K562 (cell line): Measurements from ENCODE around the gene NR1I3. TPM values are rescaled to one million over a fixed set of nuclear protein-coding genes. Genes with fewer than 3 reads are reported as not detected.

Source experiments
- CBX1 ChIP-seq: sonication (generic); IDR thresholded peaks from 2 replicates; pipeline ENCODE4 v1.6.1; 2016; ENCODE audit warnings: antibody characterized with exemption, low read depth, mild to moderate bottlenecking
- CREM ChIP-seq: IDR thresholded peaks from 2 replicates; pipeline ENCODE4 v1.6.1; 2014; ENCODE audit warnings: antibody characterized with exemption, low read depth
- DMBX1 ChIP-seq: fragments of 250-450 bp; sonication (Bioruptor Pico); IDR thresholded peaks from 2 replicates; pipeline ENCODE4 v1.8.0; 2022; ENCODE audit warnings: inconsistent platforms, mild to moderate bottlenecking, moderate library complexity, borderline replicate concordance
- DNMT1 ChIP-seq: fragments of 450-650 bp; IDR thresholded peaks from 2 replicates; pipeline ENCODE4 v1.6.1; 2016; ENCODE audit warnings: antibody characterized with exemption, mild to moderate bottlenecking
- ETV5 ChIP-seq: sonication (generic); formaldehyde crosslinking; IDR thresholded peaks from 2 replicates; pipeline ENCODE4 v1.4.0; 2020; ENCODE audit warnings: low read depth, mild to moderate bottlenecking, missing genetic modification reagents
- GABPB1 ChIP-seq: sonication (generic); formaldehyde crosslinking; IDR thresholded peaks from 2 replicates; pipeline ENCODE4 v1.8.0; 2022; ENCODE audit warnings: mild to moderate bottlenecking, missing genetic modification reagents
- KAT7 ChIP-seq: sonication (generic); formaldehyde crosslinking; IDR thresholded peaks from 2 replicates; pipeline ENCODE4 v1.8.0; 2022; ENCODE audit warnings: missing genetic modification reagents, mild to moderate bottlenecking, borderline replicate concordance
- NFIX ChIP-seq: fragments of 250-450 bp; sonication (Bioruptor Pico); IDR thresholded peaks from 2 replicates; pipeline ENCODE4 v1.4.0; 2020; ENCODE audit warnings: low read depth, mild to moderate bottlenecking, moderate library complexity
- NR2F6 ChIP-seq: fragments of 450-650 bp; formaldehyde crosslinking; IDR thresholded peaks from 2 replicates; pipeline ENCODE4 v1.4.0; 2020; ENCODE audit warnings: mild to moderate bottlenecking
- OTX1 ChIP-seq: fragments of 450-650 bp; formaldehyde crosslinking; IDR thresholded peaks from 2 replicates; pipeline ENCODE4 v1.4.0; 2022; ENCODE audit warnings: mild to moderate bottlenecking
- PHF8 ChIP-seq: fragments of 200-600 bp; sonication (generic); IDR thresholded peaks from 2 replicates; pipeline ENCODE4 v1.6.1; 2012; ENCODE audit warnings: mixed run types, mild to moderate bottlenecking, inconsistent platforms, low read length, moderate library complexity, borderline replicate concordance
- SMARCE1 ChIP-seq: fragments of 450-650 bp; IDR thresholded peaks from 2 replicates; pipeline ENCODE4 v1.7.1; 2016; ENCODE audit warnings: mild to moderate bottlenecking
- SREBF2 ChIP-seq: sonication (generic); formaldehyde crosslinking; IDR thresholded peaks from 2 replicates; pipeline ENCODE4 v1.4.0; 2020; ENCODE audit warnings: mild to moderate bottlenecking, missing genetic modification reagents
- SRF ChIP-seq, 2 experiments: fragments of 250-450, 450-650 bp in 1 of 2; sonication (Bioruptor Pico) in 1 of 2; sonication (generic) in 1 of 2; formaldehyde crosslinking; IDR thresholded peaks; 2 replicates each; pipeline versions ENCODE4 v1.5.0 to v1.5.1; 2020 to 2022; ENCODE audit warnings: mild to moderate bottlenecking in 1 of 2, missing genetic modification reagents in 1 of 2
- ZNF12 ChIP-seq: sonication (generic); formaldehyde crosslinking; IDR thresholded peaks from 2 replicates; pipeline ENCODE4 v1.4.0; 2020; ENCODE audit warnings: mild to moderate bottlenecking, missing genetic modification reagents
- ZNF41 ChIP-seq: fragments of 250-450 bp; sonication (Bioruptor Pico); conservative IDR thresholded peaks from 2 replicates; pipeline ENCODE4 v1.4.0; 2020; ENCODE audit warnings: mild to moderate bottlenecking
- polyA plus RNA-seq, 8 experiments: library from polyadenylated mRNA; depleted of rRNA in 4 of 8; stranded (reverse) in 5 of 8; unstranded in 3 of 8; fragments of >200 nt; fragmentation: Nextera tagmentation in 2 of 8; fragmentation: Illumina TruSeq in 1 of 8; extraction: Ambion mirVana in 2 of 8; extraction: Trizol in 1 of 8; gene quantifications; 2 replicates each; pipeline versions ENCODE4 v1.2.1 to v1.2.3, GENCODE V29; 2011 to 2014; ENCODE audit warnings: inconsistent platforms in 1 of 8, missing spikeins in 1 of 8
- total RNA-seq, 7 experiments: library from RNA; depleted of rRNA in 6 of 7; stranded (reverse); fragments of >200 nt in 6 of 7; fragmentation: Illumina TruSeq in 2 of 7; extraction: Trizol in 2 of 7; gene quantifications; 2 replicates each; pipeline versions ENCODE4 v1.2.1 to v1.2.3, GENCODE V29; 2011 to 2021; ENCODE audit warnings: low replicate concordance in 1 of 7
- TF ChIP-seq, protein P1 (sequence below): sonication (generic); formaldehyde crosslinking; IDR thresholded peaks from 2 replicates; pipeline ENCODE4 v1.8.0; 2022; ENCODE audit warnings: mild to moderate bottlenecking, missing genetic modification reagents
- TF ChIP-seq, protein P2 (sequence below), 3 experiments: fragments of 200-800 bp in 1 of 3; fragments of 250-450 bp in 1 of 3; fragments of 450-650 bp in 1 of 3; sonication (Bioruptor Pico) in 1 of 3; sonication (Bioruptor generic) in 1 of 3; formaldehyde crosslinking in 1 of 3; IDR thresholded peaks; 2 replicates each; pipeline versions ENCODE4 v1.6.1 to v1.8.0; 2016 to 2022; ENCODE audit warnings: mild to moderate bottlenecking in 2 of 3, missing genetic modification characterization in 2 of 3, missing compliant biosample characterization in 1 of 3, moderate library complexity in 1 of 3
- TF ChIP-seq, protein P3 (sequence below), 2 experiments: fragments of 250-450 bp in 1 of 2; fragments of 450-650 bp in 1 of 2; sonication (Bioruptor Pico) in 1 of 2; IDR thresholded peaks; 2 replicates each; pipeline versions ENCODE4 v1.6.1 to v1.8.0; 2016 to 2021; ENCODE audit warnings: mild to moderate bottlenecking in 2 of 2, moderate library complexity in 2 of 2, missing compliant biosample characterization in 1 of 2, missing genetic modification characterization in 1 of 2

The NR1I3 gene
- total and polyA plus RNA-seq, 9 of the 15 experiments (the other 6 are each of a cell fraction or from before 2014, with no cell fraction given) = 0.11 TPM; not detected in 8

DNA sequence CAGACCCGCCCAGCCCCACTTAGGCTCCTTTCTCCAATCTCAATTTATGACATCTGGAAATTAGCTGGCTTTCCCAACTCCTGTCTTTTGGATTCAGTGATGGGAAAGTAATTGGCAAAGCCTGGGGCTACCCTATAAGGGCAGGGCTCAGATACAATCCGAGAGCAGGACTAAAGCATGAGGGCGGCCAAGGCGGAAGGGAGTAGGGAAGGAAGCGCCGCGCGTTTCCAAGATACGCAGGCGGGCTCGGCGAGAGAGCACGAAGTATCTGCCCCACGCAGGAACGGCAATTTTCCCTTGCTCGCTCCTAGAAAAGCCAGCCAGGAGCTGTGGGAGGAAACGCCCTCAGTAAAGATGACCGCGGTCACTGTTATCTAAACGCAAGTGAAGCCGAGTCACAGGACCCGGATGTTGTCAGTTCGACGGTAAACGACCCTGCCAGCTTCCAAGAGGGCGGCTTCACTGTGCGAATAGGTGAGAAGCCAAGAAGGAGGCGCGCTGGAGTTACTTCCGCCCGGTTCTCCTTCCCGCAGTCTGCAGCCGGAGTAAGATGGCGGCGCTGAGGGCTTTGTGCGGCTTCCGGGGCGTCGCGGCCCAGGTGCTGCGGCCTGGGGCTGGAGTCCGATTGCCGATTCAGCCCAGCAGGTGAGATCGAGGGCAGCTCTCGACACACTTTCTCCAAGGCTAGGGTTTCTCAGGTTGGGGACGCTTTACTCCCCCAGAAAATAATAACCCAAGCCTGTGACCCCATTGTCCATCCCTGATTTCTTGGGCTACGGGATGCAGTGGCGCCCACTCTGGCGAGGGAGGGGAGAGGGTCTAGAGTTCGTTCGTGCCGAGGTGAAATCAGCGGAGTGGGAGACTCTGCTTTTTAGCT lies 35.9 kb downstream of the NR1I3 start, which contains the start of gene NDUFS2 (continued):
- TF ChIP-seq DNMT1 = 0 out of 2 replicates have a peak, but pooled peaks have one; percentile 75
- TF ChIP-seq, protein P1, sequence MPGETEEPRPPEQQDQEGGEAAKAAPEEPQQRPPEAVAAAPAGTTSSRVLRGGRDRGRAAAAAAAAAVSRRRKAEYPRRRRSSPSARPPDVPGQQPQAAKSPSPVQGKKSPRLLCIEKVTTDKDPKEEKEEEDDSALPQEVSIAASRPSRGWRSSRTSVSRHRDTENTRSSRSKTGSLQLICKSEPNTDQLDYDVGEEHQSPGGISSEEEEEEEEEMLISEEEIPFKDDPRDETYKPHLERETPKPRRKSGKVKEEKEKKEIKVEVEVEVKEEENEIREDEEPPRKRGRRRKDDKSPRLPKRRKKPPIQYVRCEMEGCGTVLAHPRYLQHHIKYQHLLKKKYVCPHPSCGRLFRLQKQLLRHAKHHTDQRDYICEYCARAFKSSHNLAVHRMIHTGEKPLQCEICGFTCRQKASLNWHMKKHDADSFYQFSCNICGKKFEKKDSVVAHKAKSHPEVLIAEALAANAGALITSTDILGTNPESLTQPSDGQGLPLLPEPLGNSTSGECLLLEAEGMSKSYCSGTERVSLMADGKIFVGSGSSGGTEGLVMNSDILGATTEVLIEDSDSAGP (CRISPR knock-in tag) = peak; percentile 56; the same call in 1 of the 2 replicates
- peak; percentile 39; the same call in 1 of the 2 replicates for TF ChIP-seq ZNF12 (CRISPR knock-in tag)
- 0 out of 2 replicates have a peak, but pooled peaks have one; percentile 18 for TF ChIP-seq OTX1
- peak; percentile 92 for TF ChIP-seq ETV5
- TF ChIP-seq, protein P2, sequence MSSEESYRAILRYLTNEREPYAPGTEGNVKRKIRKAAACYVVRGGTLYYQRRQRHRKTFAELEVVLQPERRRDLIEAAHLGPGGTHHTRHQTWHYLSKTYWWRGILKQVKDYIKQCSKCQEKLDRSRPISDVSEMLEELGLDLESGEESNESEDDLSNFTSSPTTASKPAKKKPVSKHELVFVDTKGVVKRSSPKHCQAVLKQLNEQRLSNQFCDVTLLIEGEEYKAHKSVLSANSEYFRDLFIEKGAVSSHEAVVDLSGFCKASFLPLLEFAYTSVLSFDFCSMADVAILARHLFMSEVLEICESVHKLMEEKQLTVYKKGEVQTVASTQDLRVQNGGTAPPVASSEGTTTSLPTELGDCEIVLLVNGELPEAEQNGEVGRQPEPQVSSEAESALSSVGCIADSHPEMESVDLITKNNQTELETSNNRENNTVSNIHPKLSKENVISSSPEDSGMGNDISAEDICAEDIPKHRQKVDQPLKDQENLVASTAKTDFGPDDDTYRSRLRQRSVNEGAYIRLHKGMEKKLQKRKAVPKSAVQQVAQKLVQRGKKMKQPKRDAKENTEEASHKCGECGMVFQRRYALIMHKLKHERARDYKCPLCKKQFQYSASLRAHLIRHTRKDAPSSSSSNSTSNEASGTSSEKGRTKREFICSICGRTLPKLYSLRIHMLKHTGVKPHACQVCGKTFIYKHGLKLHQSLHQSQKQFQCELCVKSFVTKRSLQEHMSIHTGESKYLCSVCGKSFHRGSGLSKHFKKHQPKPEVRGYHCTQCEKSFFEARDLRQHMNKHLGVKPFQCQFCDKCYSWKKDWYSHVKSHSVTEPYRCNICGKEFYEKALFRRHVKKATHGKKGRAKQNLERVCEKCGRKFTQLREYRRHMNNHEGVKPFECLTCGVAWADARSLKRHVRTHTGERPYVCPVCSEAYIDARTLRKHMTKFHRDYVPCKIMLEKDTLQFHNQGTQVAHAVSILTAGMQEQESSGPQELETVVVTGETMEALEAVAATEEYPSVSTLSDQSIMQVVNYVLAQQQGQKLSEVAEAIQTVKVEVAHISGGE (CRISPR knock-in tag; IDR thresholded peaks at IDR 0.05) = peak in 2 of 3 experiments; percentile 16 to 86; a peak in 2 of 6 replicates
- TF ChIP-seq ZNF41 (CRISPR knock-in tag) = peak; percentile 58; the same call in 1 of the 2 replicates
- TF ChIP-seq, protein P3, sequence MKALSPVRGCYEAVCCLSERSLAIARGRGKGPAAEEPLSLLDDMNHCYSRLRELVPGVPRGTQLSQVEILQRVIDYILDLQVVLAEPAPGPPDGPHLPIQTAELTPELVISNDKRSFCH (CRISPR knock-in tag; IDR thresholded peaks at IDR 0.05) = no peak
- TF ChIP-seq, protein P3 (tag; IDR thresholded peaks at IDR 0.05) = no peak
- TF ChIP-seq SMARCE1 = peak; percentile 30; the same call in 1 of the 2 replicates
- TF ChIP-seq NFIX = no peak
- no peak for TF ChIP-seq CBX1
- peak; percentile 89 for TF ChIP-seq CREM
- TF ChIP-seq NR2F6 (CRISPR knock-in tag) = 0 out of 2 replicates have a peak, but pooled peaks have one; percentile 52
- TF ChIP-seq PHF8 = peak; percentile 93
- peak; percentile 95 for TF ChIP-seq SREBF2
- 0 out of 2 replicates have a peak, but pooled peaks have one; percentile 46 for TF ChIP-seq DMBX1 (CRISPR knock-in tag)
- peak; percentile 95 for TF ChIP-seq GABPB1 (CRISPR knock-in tag)
- TF ChIP-seq SRF (CRISPR knock-in tag; IDR thresholded peaks at IDR 0.05) = peak in 1 of 2 experiments; percentile 67; a peak in 1 of 4 replicates
- peak; percentile 66; the same call in 1 of the 2 replicates for TF ChIP-seq KAT7 (CRISPR knock-in tag)
